Motor neuron (in vitro differentiated cells): ENCODE results near the gene IMPA2. TPM values are rescaled to one million over a fixed set of nuclear protein-coding genes. Genes with fewer than 3 reads are reported as not detected.
"Not testable (repeated sequence)": the region's sequence is repeated elsewhere in the genome, so short reads cannot be mapped to it uniquely, and the experiment has no call there.

Experiments
- ATAC-seq, 8 experiments: fragments of 200-7000 bp; cut with Tn5 transposase; replicated peaks in 6 of 8; 2 replicates each; pipeline ENCODE4 v1.8.0; 2021; ENCODE audit warnings: mild to moderate bottlenecking in 8 of 8, moderate library complexity in 8 of 8
- H3K27ac ChIP-seq, 2 donors: fragments of 250-450 bp; sonication (Bioruptor Pico); 2 replicates each; pipeline ENCODE4 v1.9.0; 2021; ENCODE audit warnings: antibody characterized with exemption in 2 of 2, mild to moderate bottlenecking in 2 of 2, moderate library complexity in 1 of 2
- H3K4me1 ChIP-seq, 2 donors: fragments of 250-450 bp; sonication (Bioruptor Pico); replicated peaks in 1 of 2; 2 replicates each; pipeline ENCODE4 v1.6.1; 2021; ENCODE audit warnings: antibody characterized with exemption in 2 of 2, mild to moderate bottlenecking in 2 of 2, moderate library complexity in 1 of 2
- H3K4me3 ChIP-seq, 5 donors: fragments of 250-450 bp; sonication (Bioruptor Pico); 2 replicates each; pipeline ENCODE4 v1.9.0; 2021; ENCODE audit warnings: antibody characterized with exemption in 5 of 5, mild to moderate bottlenecking in 5 of 5, moderate library complexity in 4 of 5
- WGBS, 10 experiments: fragments of 450-650 bp; shearing (Covaris generic); methylation state at CpG; one replicate each; pipeline ENCODE4 v1.0.0; 2022; 5-methylcytosine and 5-hydroxymethylcytosine counted together
- in situ Hi-C, 9 experiments: fragments of 400-800 bp; cut with MboI; loops; one replicate each; pipeline ENCODE4 v1.15.0; 2021; ENCODE audit warnings: low sequenced_read_pairs in 9 of 9, low pct_unique_long_range_greater_than_20kb in 2 of 9; ENCODE audit not compliant: unreplicated experiment in 9 of 9
- total RNA-seq, 8 experiments: library from RNA; unstranded; fragments of 300-600 nt; gene quantifications; 2 replicates each; pipeline versions ENCODE4 v1.2.3 to v1.2.4, GENCODE V29; 2022

The IMPA2 gene
- total RNA-seq, 8 experiments from 2014 or later = 4.1 to 54.1 (median 16.8) TPM

- H3K27ac ChIP-seq = no peak overlapping the region
- 0 to 4% (median 2%) methylated on average over 1 to 30 of the region's 74 CpGs; no CpG with 5 or more reads in 5 of the 10 experiments for whole genome bisulfite sequencing, 10 experiments
- in situ Hi-C loops = loop anchor here in 7 of 9 experiments (10.0 to 25.0 kb wide), 4 partner anchors 102 to 377 kb away; no protein-coding TSS in a partner anchor
- peak overlapping the region; percentile 41 to 64 (median 44) for H3K4me3 ChIP-seq
- H3K4me1 ChIP-seq = peaks cover 5 to 6% of the 10 kb centered on the region in 2 donors
- ATAC-seq = peak; percentile 82 to 98 (median 96)
Observed at GRCh38 chr18:12038639-12039539, 57.6 kb downstream of the IMPA2 start.

- 0 to 100% (median 65%) methylated on average over 1 to 5 of the region's 6 CpGs; no CpG with 5 or more reads in 1 of the 10 experiments for WGBS, 10 experiments
- H3K27ac ChIP-seq, H3K4me3 ChIP-seq, ATAC-seq, H3K4me1 ChIP-seq: not testable (repeated sequence)
- in situ Hi-C loops = loop anchor here in 7 of 9 experiments (10.0 to 25.0 kb wide), 4 partner anchors 102 to 377 kb away; no protein-coding TSS in a partner anchor
Observed at GRCh38 chr18:12039540-12039930, 58.2 kb downstream of the IMPA2 start.

GRCh38 chr18:12041561-12041960 lies 60.3 kb downstream of the IMPA2 start:
- peak in 2 of 8 experiments; percentile 3 to 41 for ATAC-seq
- no peak overlapping the region for H3K27ac ChIP-seq
- no peak overlapping the region for H3K4me3 ChIP-seq
- WGBS, 10 experiments = 0 to 100% (median 50%) methylated on average over 1 to 5 of the region's 5 CpGs; no CpG with 5 or more reads in 1 of the 10 experiments
- in situ Hi-C loops = loop anchor here in 7 of 9 experiments (25.0 kb wide), 3 partner anchors 104 to 379 kb away; no protein-coding TSS in a partner anchor
- H3K4me1 ChIP-seq = peaks cover 0 to 6% of the 10 kb centered on the region in 2 donors

- H3K27ac ChIP-seq = no peak overlapping the region
- in situ Hi-C loops = loop anchor here in 7 of 9 experiments (25.0 kb wide), 3 partner anchors 107 to 382 kb away; no protein-coding TSS in a partner anchor
- 50 to 91% (median 69%) methylated on average over 1 to 6 of the region's 7 CpGs; no CpG with 5 or more reads in 3 of the 10 experiments for WGBS, 10 experiments
- ATAC-seq = no peak
- H3K4me1 ChIP-seq = peaks cover 0 to 2% of the 10 kb centered on the region in 2 donors
- no peak overlapping the region for H3K4me3 ChIP-seq
Observed at GRCh38 chr18:12043811-12044210, 62.5 kb downstream of the IMPA2 start.

GRCh38 chr18:12044591-12044990 lies 63.3 kb downstream of the IMPA2 start:
- WGBS, 10 experiments = 46 to 100% (median 86%) methylated on average over 2 to 5 of the region's 5 CpGs; no CpG with 5 or more reads in 1 of the 10 experiments
- ATAC-seq = no peak
- in situ Hi-C loops = loop anchor here in 7 of 9 experiments (25.0 kb wide), 3 partner anchors 107 to 382 kb away; no protein-coding TSS in a partner anchor

GRCh38 chr18:12046046-12046750 lies 64.9 kb downstream of the IMPA2 start:
- H3K27ac ChIP-seq = no peak overlapping the region
- 60 to 100% (median 87%) methylated on average over 1 to 7 of the region's 15 CpGs; no CpG with 5 or more reads in 4 of the 10 experiments for WGBS, 10 experiments
- H3K4me3 ChIP-seq = no peak overlapping the region
- ATAC-seq = no peak
- in situ Hi-C loops = loop anchor here in 7 of 9 experiments (25.0 kb wide), 3 partner anchors 109 to 384 kb away; no protein-coding TSS in a partner anchor
- no peaks in the 10 kb centered on the region for H3K4me1 ChIP-seq

More at GRCh38 chr18:12044591-12044990, 63.3 kb downstream of the IMPA2 start:
- no peaks in the 10 kb centered on the region for H3K4me1 ChIP-seq
- no peak overlapping the region for H3K4me3 ChIP-seq
- H3K27ac ChIP-seq = no peak overlapping the region

- peak in 1 of 8 experiments; percentile 29 for ATAC-seq
- H3K27ac ChIP-seq = no peak overlapping the region
- H3K4me1 ChIP-seq = no peaks in the 10 kb centered on the region
- 50 to 60% methylated on average over 1 to 3 of the region's 12 CpGs; no CpG with 5 or more reads in 8 of the 10 experiments for WGBS, 10 experiments
- H3K4me3 ChIP-seq = no peak overlapping the region
- in situ Hi-C loops = loop anchor here in 7 of 9 experiments (25.0 kb wide), 3 partner anchors 110 to 385 kb away; no protein-coding TSS in a partner anchor
Observed at GRCh38 chr18:12046751-12047335, 65.5 kb downstream of the IMPA2 start.

- in situ Hi-C loops = loop anchor here in 7 of 9 experiments (25.0 kb wide), 3 partner anchors 111 to 386 kb away; no protein-coding TSS in a partner anchor
- H3K4me1 ChIP-seq = no peaks in the 10 kb centered on the region
- WGBS, 10 experiments = 40 to 100% methylated on average over 1 to 2 of the region's 20 CpGs; no CpG with 5 or more reads in 8 of the 10 experiments
- no peak overlapping the region for H3K27ac ChIP-seq
- no peak overlapping the region for H3K4me3 ChIP-seq
- peak in 2 of 8 experiments; percentile 21 to 31 for ATAC-seq
Observed at GRCh38 chr18:12048010-12048826, 66.9 kb downstream of the IMPA2 start.

- in situ Hi-C loops = loop anchor here in 7 of 9 experiments (25.0 kb wide), 3 partner anchors 112 to 386 kb away; no protein-coding TSS in a partner anchor
- WGBS, 10 experiments = 10 to 90% (median 71%) methylated on average over 1 to 2 of the region's 2 CpGs; no CpG with 5 or more reads in 3 of the 10 experiments
- Histone ChIP-seq H3K4me1 (no peaks in the 10 kb centered on the region), H3K4me3 (no peak overlapping the region), H3K27ac (no peak overlapping the region)
- peak in 2 of 8 experiments; percentile 50 to 71 for ATAC-seq
Observed at GRCh38 chr18:12048827-12049175, 67.5 kb downstream of the IMPA2 start.

GRCh38 chr18:12049978-12050811 lies 68.9 kb downstream of the IMPA2 start:
- in situ Hi-C loops = loop anchor here in 7 of 9 experiments (25.0 kb wide), 4 partner anchors 113 to 388 kb away; no protein-coding TSS in a partner anchor
- no peak for ATAC-seq
- 67 to 96% (median 74%) methylated on average over 1 to 6 of the region's 9 CpGs; no CpG with 5 or more reads in 3 of the 10 experiments for WGBS, 10 experiments

GRCh38 chr18:12052866-12053265 lies 71.6 kb downstream of the IMPA2 start:
- Histone ChIP-seq H3K27ac (no peak overlapping the region), H3K4me3 (no peak overlapping the region), H3K4me1 (no peaks in the 10 kb centered on the region)
- no peak for ATAC-seq
- WGBS, 10 experiments = 30 to 83% (median 45%) methylated on average over 2 to 3 of the region's 3 CpGs
- in situ Hi-C loops = loop anchor here in 1 of 9 experiments (25.0 kb wide), 1 partner anchor 184 kb away; no protein-coding TSS in a partner anchor

More at GRCh38 chr18:12049978-12050811, 68.9 kb downstream of the IMPA2 start:
- H3K27ac ChIP-seq = no peak overlapping the region
- H3K4me3 ChIP-seq = no peak overlapping the region
- no peaks in the 10 kb centered on the region for H3K4me1 ChIP-seq
